Measurements from ENCODE around the gene NT5C.

Gene NT5C

GRCh38 chr17:75114552-75115314 lies 16.8 kb downstream of the NT5C start:
- H3K4me3 ChIP-seq (replicated peaks; ENCODE audit: low read depth, low read length) = peak overlapping the region; percentile 42
- TF ChIP-seq CTCF (IDR thresholded peaks at IDR 0.05; ENCODE audit: low read depth, low read length, missing control alignments) = no peak
- no peak for DNase-seq (ENCODE audit: extremely low read depth, low read depth)

GRCh38 chr17:75113798-75114551 lies 17.6 kb downstream of the NT5C start:
- DNase-seq (ENCODE audit: extremely low read depth, low read depth) = peak; percentile 79
- TF ChIP-seq CTCF (IDR thresholded peaks at IDR 0.05; ENCODE audit: low read depth, low read length, missing control alignments) = peak; percentile 97
- H3K4me3 ChIP-seq (replicated peaks; ENCODE audit: low read depth, low read length) = peak overlapping the region; percentile 42

GRCh38 chr17:75111777-75112335 lies 19.7 kb downstream of the NT5C start:
- TF ChIP-seq CTCF (IDR thresholded peaks at IDR 0.05; ENCODE audit: low read depth, low read length, missing control alignments) = no peak
- DNase-seq (ENCODE audit: extremely low read depth, low read depth) = no peak
- H3K4me3 ChIP-seq (replicated peaks; ENCODE audit: low read depth, low read length) = no peak overlapping the region

GRCh38 chr17:75110234-75110937 lies 21.2 kb downstream of the NT5C start:
- no peak for DNase-seq (ENCODE audit: extremely low read depth, low read depth)
- TF ChIP-seq CTCF (IDR thresholded peaks at IDR 0.05; ENCODE audit: low read depth, low read length, missing control alignments) = no peak
- peak overlapping the region; percentile 69 for H3K4me3 ChIP-seq (replicated peaks; ENCODE audit: low read depth, low read length)

GRCh38 chr17:75109407-75110233 lies 21.9 kb downstream of the NT5C start, which contains the start of gene ARMC7:
Gene ARMC7, plus strand, starts transcription at chr17:75109969. Its CDS starts 320 bp downstream, at chr17:75110289.
- DNase-seq (ENCODE audit: extremely low read depth, low read depth) = no peak
- TF ChIP-seq CTCF (IDR thresholded peaks at IDR 0.05; ENCODE audit: low read depth, low read length, missing control alignments) = no peak
- H3K4me3 ChIP-seq (replicated peaks; ENCODE audit: low read depth, low read length) = peak within 1 kb of the TSS; percentile 69

- DNase-seq (ENCODE audit: extremely low read depth, low read depth) = no peak
Measured at GRCh38 chr17:75109046-75109406, 22.5 kb downstream of the NT5C start.

More at GRCh38 chr17:75109046-75109406, 22.5 kb downstream of the NT5C start:
- H3K4me3 ChIP-seq (replicated peaks; ENCODE audit: low read depth, low read length) = peak overlapping the region; percentile 69
- no peak for TF ChIP-seq CTCF (IDR thresholded peaks at IDR 0.05; ENCODE audit: low read depth, low read length, missing control alignments)

All from HFF-Myc (cell line).